Nephron (organoid): ENCODE measurements around the gene CCNDBP1.

Experiments
- H3K27ac Mint-ChIP-seq, 3 experiments: 2 replicates each; pipeline ENCODE4 v1.8.0; 2020; ENCODE audit warnings: mixed read lengths in 3 of 3, mild to moderate bottlenecking in 2 of 3, moderate library complexity in 1 of 3
- H3K27me3 Mint-ChIP-seq: 2 replicates; pipeline ENCODE4 v1.8.0; 2021; ENCODE audit warnings: low read depth, mild to moderate bottlenecking, moderate library complexity, mixed read lengths
- H3K36me3 Mint-ChIP-seq: 2 replicates; pipeline ENCODE4 v1.8.0; 2020; ENCODE audit warnings: low read depth, mixed read lengths
- H3K4me1 Mint-ChIP-seq: 2 replicates; pipeline ENCODE4 v1.8.0; 2020; ENCODE audit warnings: mixed read lengths
- H3K4me3 Mint-ChIP-seq, 3 experiments: 2 replicates each; pipeline ENCODE4 v1.8.0; 2020; ENCODE audit warnings: mild to moderate bottlenecking in 3 of 3, mixed read lengths in 3 of 3, moderate library complexity in 2 of 3
- H3K9me3 Mint-ChIP-seq: 2 replicates; pipeline ENCODE4 v1.8.0; 2020; ENCODE audit warnings: mixed read lengths
- CTCF ChIP-seq, 3 experiments: fragments of 200-600 bp; sonication (generic); IDR thresholded peaks; one replicate each; pipeline ENCODE4 v1.5.0; 2021; ENCODE audit warnings: antibody characterized with exemption in 3 of 3; ENCODE audit not compliant: unreplicated experiment in 3 of 3

CCNDBP1 gene

GRCh38 chr15:43212951-43213350 lies 27.7 kb downstream of the CCNDBP1 start:
- Mint-ChIP-seq H3K4me3 (no peak overlapping the region), H3K9me3 (no peaks in the 10 kb centered on the region), H3K27me3 (peaks cover 32% of the 10 kb centered on the region), H3K4me1 (no peaks in the 10 kb centered on the region), H3K27ac (no peak overlapping the region), H3K36me3 (no peaks in the 10 kb centered on the region)
- no peak for TF ChIP-seq CTCF (IDR thresholded peaks at IDR 0.05; ENCODE audit: unreplicated experiment in 3 of 3)

GRCh38 chr15:43213466-43213865 lies 28.3 kb downstream of the CCNDBP1 start:
- no peak for TF ChIP-seq CTCF (IDR thresholded peaks at IDR 0.05; ENCODE audit: unreplicated experiment in 3 of 3)
- Mint-ChIP-seq H3K9me3 (no peaks in the 10 kb centered on the region), H3K27ac (no peak overlapping the region), H3K36me3 (no peaks in the 10 kb centered on the region), H3K4me1 (no peaks in the 10 kb centered on the region), H3K27me3 (peaks cover 28% of the 10 kb centered on the region), H3K4me3 (no peak overlapping the region)

DNA sequence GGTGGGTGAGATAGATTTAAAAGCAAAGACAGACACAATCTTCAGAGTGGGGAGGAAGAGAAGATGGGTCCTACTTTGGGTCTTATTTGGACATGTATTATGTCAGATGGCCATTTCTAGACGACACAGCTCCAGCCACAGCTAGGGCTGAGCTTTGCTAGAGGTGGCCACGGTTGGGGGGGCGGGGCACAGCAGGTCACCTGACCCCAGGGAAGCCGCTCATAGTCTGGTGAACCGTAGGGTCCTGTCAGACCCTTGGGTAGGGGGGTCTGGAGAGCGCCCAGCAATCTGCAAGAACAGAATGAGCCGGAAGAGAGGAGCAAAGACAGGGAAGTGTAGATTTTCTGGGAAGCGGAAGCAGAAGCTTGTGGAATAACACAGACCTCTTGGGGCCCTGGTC lies 29.0 kb downstream of the CCNDBP1 start:
- H3K27ac Mint-ChIP-seq = no peak overlapping the region
- H3K9me3 Mint-ChIP-seq = no peaks in the 10 kb centered on the region
- H3K27me3 Mint-ChIP-seq = peaks cover 23% of the 10 kb centered on the region
- no peak for TF ChIP-seq CTCF (IDR thresholded peaks at IDR 0.05; ENCODE audit: unreplicated experiment in 3 of 3)
- no peaks in the 10 kb centered on the region for H3K36me3 Mint-ChIP-seq
- H3K4me3 Mint-ChIP-seq = no peak overlapping the region
- no peaks in the 10 kb centered on the region for H3K4me1 Mint-ChIP-seq

- Mint-ChIP-seq H3K4me1 (no peaks in the 10 kb centered on the region), H3K27me3 (peaks cover 20% of the 10 kb centered on the region), H3K4me3 (no peak overlapping the region), H3K9me3 (no peaks in the 10 kb centered on the region), H3K36me3 (no peaks in the 10 kb centered on the region), H3K27ac (no peak overlapping the region)
- TF ChIP-seq CTCF (IDR thresholded peaks at IDR 0.05; ENCODE audit: unreplicated experiment in 3 of 3) = no peak
Observed at GRCh38 chr15:43214592-43215295, 29.5 kb downstream of the CCNDBP1 start.

- peaks cover 14% of the 10 kb centered on the region for H3K27me3 Mint-ChIP-seq
- no peak overlapping the region for H3K27ac Mint-ChIP-seq
- H3K9me3 Mint-ChIP-seq = no peaks in the 10 kb centered on the region
- H3K4me1 Mint-ChIP-seq = no peaks in the 10 kb centered on the region
- no peaks in the 10 kb centered on the region for H3K36me3 Mint-ChIP-seq
- H3K4me3 Mint-ChIP-seq = no peak overlapping the region
- TF ChIP-seq CTCF (IDR thresholded peaks at IDR 0.05; ENCODE audit: unreplicated experiment in 3 of 3) = no peak
Observed at GRCh38 chr15:43215961-43216360, 30.8 kb downstream of the CCNDBP1 start.
